Ovary (tissue), 3 donors: Measurements from ENCODE around the gene LINS1.

Source experiments
- CTCF ChIP-seq, 3 donors: fragments of 450-650 bp in 2 of 3; fragments of 200-600 bp in 1 of 3; IDR thresholded peaks; one replicate each; pipeline versions ENCODE4 v1.5.1 to v1.8.0; 2016 to 2022; ENCODE audit warnings: antibody characterized with exemption in 3 of 3, mild to moderate bottlenecking in 1 of 3
- EP300 ChIP-seq: sonication (generic); formaldehyde crosslinking; IDR thresholded peaks from one replicate; pipeline ENCODE4 v1.6.1; 2017; ENCODE audit warnings: antibody characterized with exemption
- POLR2A ChIP-seq: fragments of 450-650 bp; IDR thresholded peaks from one replicate; pipeline ENCODE4 v1.6.1; 2017; ENCODE audit warnings: antibody characterized with exemption, mild to moderate bottlenecking, moderate library complexity
- donor health status: DM: no; HTN: no; CAD: no.

GRCh38 chr15:100648951-100649350, 47.0 kb upstream of the LINS1 start:
- no peak for TF ChIP-seq CTCF (IDR thresholded peaks at IDR 0.05)
- no peak for TF ChIP-seq EP300
- TF ChIP-seq POLR2A, result no peak
